GM12892 (cell line): ENCODE results near the gene CACNA2D3.

Experiments
- POLR2A ChIP-seq: IDR thresholded peaks from 2 replicates; pipeline ENCODE4 v1.6.1; 2011; ENCODE audit warnings: low read depth, low read length, control low read depth
- POLR2AphosphoS5 ChIP-seq: IDR thresholded peaks from 2 replicates; pipeline ENCODE4 v1.6.1; 2011; ENCODE audit warnings: low read depth, low read length, control low read depth
- TAF1 ChIP-seq: IDR thresholded peaks from 2 replicates; pipeline ENCODE4 v1.6.1; 2011; ENCODE audit warnings: low read depth, mild to moderate bottlenecking, control low read depth, low read length, borderline replicate concordance

GRCh38 chr3:54087581-54088410 lies 34.6 kb upstream of the CACNA2D3 start:
- TF ChIP-seq POLR2AphosphoS5 = no peak
- TF ChIP-seq POLR2A = no peak
- no peak for TF ChIP-seq TAF1
